HCT116 (cell line): ENCODE measurements around the gene COA8. TPM values are rescaled to one million over a fixed set of nuclear protein-coding genes. Genes with fewer than 3 reads are reported as not detected.

ENCODE experiments used
- ATAC-seq: fragments of 200-7000 bp; cut with Tn5 transposase; 2 replicates; pipeline ENCODE4 v1.9.1; 2020; ENCODE audit warnings: mild to moderate bottlenecking, moderate library complexity
- BruUV-seq: library from RNA; stranded (reverse); fragments of 400-500 nt; replicated peaks from 2 replicates; lab custom pipeline; 2021; lab: Mats Ljungman, UMichigan
- CTCF ChIA-PET: fragments of 300-600 bp; sonication (Branson Sonifier 250); formaldehyde crosslinking; loops from one replicate; lab custom pipeline; 2021; ENCODE audit warnings: antibody characterized with exemption; lab: Charles Lee
- POLR2A ChIA-PET: fragments of 300-600, 350-600 bp; sonication (Branson Sonifier 250); formaldehyde crosslinking; loops from one replicate; lab custom pipeline; 2021; ENCODE audit warnings: antibody characterized with exemption; lab: Charles Lee
- RAD21 ChIA-PET, 2 experiments: fragments of 300-600 bp; sonication (Branson Sonifier 250); formaldehyde crosslinking; loops; one replicate each; lab custom pipeline; 2023; ENCODE audit warnings: low total read pairs in 2 of 2; ENCODE audit not compliant: uncharacterized antibody in 2 of 2, unreplicated experiment in 2 of 2, low non-redundant PET in 1 of 2; lab: Charles Lee
- DNase-seq: peaks from one replicate; pipeline ENCODE4 v3.0.0-alpha.2; 2010; ENCODE audit warnings: low read depth, low spot score
- H2AFZ ChIP-seq: fragments of 200-600 bp; shearing (Covaris generic), sonication (generic); 2 replicates; pipeline ENCODE4 v1.6.1; 2017; ENCODE audit warnings: low read depth, mixed run types, mixed read lengths, antibody characterized with exemption, low read length; ENCODE audit not compliant: poor library complexity, severe bottlenecking
- H3K27ac ChIP-seq: 2 replicates; pipeline ENCODE4 v1.5.1; 2012; ENCODE audit warnings: low read depth, low read length
- H3K27me3 ChIP-seq: fragments of 200-600 bp; sonication (generic); 2 replicates; pipeline ENCODE4 v1.6.1; 2016; ENCODE audit warnings: mixed run types, low read length, mixed read lengths; ENCODE audit not compliant: insufficient read depth
- H3K36me3 ChIP-seq, 2 experiments: fragments of 200-500 bp in 1 of 2; fragments of 200-600 bp in 1 of 2; sonication (Bioruptor generic) in 1 of 2; sonication (generic) in 1 of 2; 2 replicates each; pipeline versions ENCODE4 v1.5.1 to v1.6.1; 2014 to 2016; ENCODE audit warnings: low read length in 2 of 2, inconsistent platforms in 1 of 2, mixed read lengths in 1 of 2, mixed run types in 1 of 2; ENCODE audit not compliant: insufficient read depth in 2 of 2, control insufficient read depth in 1 of 2
- H3K4me1 ChIP-seq, 2 experiments: fragments of 200-600 bp in 1 of 2; sonication (generic) in 1 of 2; 2 replicates each; pipeline versions ENCODE4 v1.5.1 to v1.6.1; 2012 to 2017; ENCODE audit warnings: low read length in 2 of 2, inconsistent platforms in 1 of 2, mild to moderate bottlenecking in 1 of 2, mixed read lengths in 1 of 2, mixed run types in 1 of 2, moderate library complexity in 1 of 2; ENCODE audit not compliant: insufficient read depth in 2 of 2, control insufficient read depth in 1 of 2
- H3K4me2 ChIP-seq: fragments of 200-600 bp; sonication (generic); 2 replicates; pipeline ENCODE4 v1.6.1; 2017; ENCODE audit warnings: mixed run types, low read length, mixed read lengths
- H3K4me3 ChIP-seq, 2 experiments: fragments of 200-600 bp in 1 of 2; sonication (generic) in 1 of 2; replicated peaks in 1 of 2; 2 replicates each; pipeline ENCODE4 v1.5.1; 2011 to 2016; ENCODE audit warnings: low read length in 2 of 2, control low read depth in 1 of 2, low read depth in 1 of 2, mild to moderate bottlenecking in 1 of 2, mixed read lengths in 1 of 2, mixed run types in 1 of 2
- H3K79me2 ChIP-seq: fragments of 200-600 bp; sonication (generic); 2 replicates; pipeline ENCODE4 v1.6.1; 2017; ENCODE audit warnings: mild to moderate bottlenecking, mixed run types, low read length, moderate library complexity, mixed read lengths; ENCODE audit not compliant: insufficient read depth
- H3K9ac ChIP-seq: fragments of 200-600 bp; sonication (generic); 2 replicates; pipeline ENCODE4 v1.6.1; 2016; ENCODE audit warnings: low read length, mixed read lengths
- H3K9me2 ChIP-seq: fragments of 200-600 bp; sonication (generic), shearing (Covaris generic); 2 replicates; pipeline ENCODE4 v1.6.1; 2017; ENCODE audit warnings: mixed run types, mild to moderate bottlenecking, moderate library complexity; ENCODE audit not compliant: insufficient read depth
- H3K9me3 ChIP-seq, 2 experiments: fragments of 200-500 bp in 1 of 2; fragments of 200-600 bp in 1 of 2; sonication (Bioruptor generic) in 1 of 2; sonication (generic) in 1 of 2; 2 replicates each; pipeline ENCODE4 v1.6.1; 2014 to 2017; ENCODE audit warnings: low read length in 2 of 2, mixed read lengths in 2 of 2, inconsistent platforms in 1 of 2, low read depth in 1 of 2, mild to moderate bottlenecking in 1 of 2, mixed run types in 1 of 2, moderate library complexity in 1 of 2; ENCODE audit not compliant: control insufficient read depth in 1 of 2, insufficient read depth in 1 of 2
- H4K20me1 ChIP-seq: fragments of 200-600 bp; sonication (generic), shearing (Covaris generic); 2 replicates; pipeline ENCODE4 v1.6.1; 2017; ENCODE audit warnings: mixed run types, mild to moderate bottlenecking, moderate library complexity; ENCODE audit not compliant: insufficient read depth
- CBX3 ChIP-seq: IDR thresholded peaks from 2 replicates; pipeline ENCODE4 v1.6.1; 2012; ENCODE audit warnings: low read depth
- EGR1 ChIP-seq: IDR thresholded peaks from 2 replicates; pipeline ENCODE4 v1.6.1; 2012; ENCODE audit warnings: low read depth
- ELF1 ChIP-seq: IDR thresholded peaks from 2 replicates; pipeline ENCODE4 v1.6.1; 2012; ENCODE audit warnings: low read depth, borderline replicate concordance
- EZH2 ChIP-seq: fragments of 200-600 bp; sonication (generic); IDR thresholded peaks from 2 replicates; pipeline ENCODE4 v1.6.1; 2017; ENCODE audit warnings: antibody characterized with exemption, mixed run types
- EZH2phosphoT487 ChIP-seq: fragments of 200-600 bp; IDR thresholded peaks from 2 replicates; pipeline ENCODE4 v1.6.1; 2018; ENCODE audit warnings: antibody characterized with exemption, borderline replicate concordance
- FOSL1 ChIP-seq: IDR thresholded peaks from 2 replicates; pipeline ENCODE4 v1.6.1; 2012; ENCODE audit warnings: low read depth
- POLR2A ChIP-seq: IDR thresholded peaks from 2 replicates; pipeline ENCODE4 v1.7.0; 2011; ENCODE audit warnings: borderline replicate concordance; ENCODE audit not compliant: insufficient read depth, insufficient read length; ENCODE audit errors: extremely low read depth
- POLR2AphosphoS5 ChIP-seq: IDR thresholded peaks from 2 replicates; pipeline ENCODE4 v1.6.1; 2011; ENCODE audit warnings: mild to moderate bottlenecking, low read depth, low read length, moderate library complexity
- REST ChIP-seq: IDR thresholded peaks from 2 replicates; pipeline ENCODE4 v1.6.1; 2012; ENCODE audit warnings: low read depth
- SIN3A ChIP-seq: IDR thresholded peaks from 2 replicates; pipeline ENCODE4 v1.6.1; 2012; ENCODE audit warnings: low read depth
- SP1 ChIP-seq: IDR thresholded peaks from 2 replicates; pipeline ENCODE4 v1.6.1; 2012; ENCODE audit warnings: low read depth
- SRF ChIP-seq: IDR thresholded peaks from 2 replicates; pipeline ENCODE4 v1.6.1; 2012; ENCODE audit warnings: low read depth
- TCF7L2 ChIP-seq: IDR thresholded peaks from 2 replicates; pipeline ENCODE4 v1.7.0; 2011; ENCODE audit warnings: borderline replicate concordance, inconsistent platforms; ENCODE audit not compliant: insufficient read depth, insufficient read length; ENCODE audit errors: extremely low read depth
- ZBTB33 ChIP-seq: IDR thresholded peaks from 2 replicates; pipeline ENCODE4 v1.6.1; 2011; ENCODE audit warnings: mild to moderate bottlenecking, low read length, moderate library complexity; ENCODE audit not compliant: insufficient replicate concordance; ENCODE audit errors: extremely low read depth
- ZFX ChIP-seq: fragments of 450-650 bp; IDR thresholded peaks from 2 replicates; pipeline ENCODE4 v1.6.1; 2017
- ZNF274 ChIP-seq: fragments of 200-500 bp; sonication (Bioruptor generic); IDR thresholded peaks from 2 replicates; pipeline ENCODE4 v1.6.1; 2014; ENCODE audit warnings: mild to moderate bottlenecking, low read depth, low read length, inconsistent platforms
- intact Hi-C: fragments of 100-400 bp; cut with micrococcal nuclease; formaldehyde crosslinking; loops from 2 replicates; pipeline ENCODE4 v1.10.0; 2022
- total RNA-seq: library from RNA; stranded (reverse); gene quantifications from one replicate; pipeline ENCODE4 v1.2.1, GENCODE V29; 2021; ENCODE audit not compliant: unreplicated experiment

Gene COA8
- total RNA-seq, 1 experiment from 2014 or later = 29.4 TPM

GRCh38 chr14:103519837-103520212, 42.9 kb upstream of the COA8 start:
- no peak overlapping the region for H2AFZ ChIP-seq
- no peaks in the 10 kb centered on the region for H3K9me3 ChIP-seq
- H3K27ac ChIP-seq = peak overlapping the region; percentile 73
- peaks cover 13 to 45% of the 10 kb centered on the region in 2 experiments; a peak in 3 of 4 replicates for H3K4me1 ChIP-seq
- CTCF ChIA-PET = interaction anchor here (1.7 to 3.4 kb wide), 3 partner anchors 9 to 27 kb away, joined by 12 to 38 read pairs (median 16); partner anchors contain the start of gene TRMT61A
- no peaks in the 10 kb centered on the region for H3K27me3 ChIP-seq
- peaks cover 16% of the 10 kb centered on the region; the same call in 1 of the 2 replicates for H3K79me2 ChIP-seq
- no peak overlapping the region for H3K9ac ChIP-seq
- H4K20me1 ChIP-seq = no peaks in the 10 kb centered on the region; the same call in 1 of the 2 replicates
- TF ChIP-seq ZBTB33 = no peak
- TF ChIP-seq POLR2AphosphoS5 = no peak
- no peak for TF ChIP-seq ELF1
- TF ChIP-seq EZH2 = no peak
- no peak for TF ChIP-seq ZFX
- no peak for TF ChIP-seq EGR1
- TF ChIP-seq SP1 = no peak
- TF ChIP-seq POLR2A = no peak
- no peak for TF ChIP-seq CBX3
- TF ChIP-seq TCF7L2 = no peak
- no peak for TF ChIP-seq FOSL1
- TF ChIP-seq REST = no peak
- no peak for TF ChIP-seq SRF
- TF ChIP-seq EZH2phosphoT487 = no peak
- no peak for TF ChIP-seq ZNF274
- TF ChIP-seq SIN3A = no peak
- TF ChIP-seq, all 23 proteins: peak for 0
- BruUV-seq = TSS peak; percentile 75
- Histone ChIP-seq H3K36me3 (peaks cover 0 to 12% of the 10 kb centered on the region in 2 experiments; a peak in 2 of 4 replicates), H3K4me2 (0 out of 2 replicates have a peak overlapping the region, but pooled peaks have one; percentile 95), H3K9me2 (no peaks in the 10 kb centered on the region), H3K4me3 (no peak overlapping the region)
- DNase-seq = no peak
- intact Hi-C loops = no loop called here
- no peak for ATAC-seq
- ChIA-PET RAD21 (interaction anchor here in 1 of 2 experiments (1.4 kb wide), 1 partner anchor 27 kb away, joined by 5 read pairs; no protein-coding TSS in a partner anchor), POLR2A (interaction anchor here (1.7 kb wide), 2 partner anchors 27 to 33 kb away, joined by 3 to 4 read pairs; no protein-coding TSS in a partner anchor)
